T-helper 17 cell (primary cell): ENCODE results near the gene FXYD2. TPM values are rescaled to one million over a fixed set of nuclear protein-coding genes. Genes with fewer than 3 reads are reported as not detected.

Experiments used
- ATAC-seq: fragments of 150-1000 bp; cut with Tn5 transposase; 2 replicates; pipeline ENCODE4 v1.10.0; 2021; ENCODE audit warnings: mild to moderate bottlenecking, moderate library complexity
- DNase-seq, 3 donors: peaks; one replicate each; pipeline versions ENCODE4 v3.0.0 to v3.0.0-alpha.2; 2020 to 2021
- H3K9me3 ChIP-seq: one replicate; pipeline ENCODE4 v1.7.0; 2013; ENCODE audit warnings: low read length, mild to moderate bottlenecking; ENCODE audit not compliant: control insufficient read depth, poor library complexity, severe bottlenecking
- H3K27ac Mint-ChIP-seq: one replicate; pipeline ENCODE4 v1.8.0; 2022; ENCODE audit warnings: mild to moderate bottlenecking, moderate library complexity, mixed read lengths
- H3K27me3 Mint-ChIP-seq: one replicate; pipeline ENCODE4 v1.8.0; 2022; ENCODE audit warnings: mixed read lengths
- H3K36me3 Mint-ChIP-seq: one replicate; pipeline ENCODE4 v1.8.0; 2022; ENCODE audit warnings: low read depth, mixed read lengths
- H3K4me1 Mint-ChIP-seq: one replicate; pipeline ENCODE4 v1.8.0; 2022; ENCODE audit warnings: mild to moderate bottlenecking, mixed read lengths
- H3K4me3 Mint-ChIP-seq: one replicate; pipeline ENCODE4 v1.8.0; 2022; ENCODE audit warnings: mild to moderate bottlenecking, moderate library complexity, mixed read lengths
- total RNA-seq, 4 donors: library from RNA in 2 of 4; stranded (reverse) in 2 of 4; gene quantifications; one replicate each; pipeline ENCODE4 v1.2.3 and lab custom pipeline; 2022 to 2026

Gene FXYD2
- total RNA-seq, 2 donors from 2014 or later: 1.3 TPM; not detected in 1

DNA sequence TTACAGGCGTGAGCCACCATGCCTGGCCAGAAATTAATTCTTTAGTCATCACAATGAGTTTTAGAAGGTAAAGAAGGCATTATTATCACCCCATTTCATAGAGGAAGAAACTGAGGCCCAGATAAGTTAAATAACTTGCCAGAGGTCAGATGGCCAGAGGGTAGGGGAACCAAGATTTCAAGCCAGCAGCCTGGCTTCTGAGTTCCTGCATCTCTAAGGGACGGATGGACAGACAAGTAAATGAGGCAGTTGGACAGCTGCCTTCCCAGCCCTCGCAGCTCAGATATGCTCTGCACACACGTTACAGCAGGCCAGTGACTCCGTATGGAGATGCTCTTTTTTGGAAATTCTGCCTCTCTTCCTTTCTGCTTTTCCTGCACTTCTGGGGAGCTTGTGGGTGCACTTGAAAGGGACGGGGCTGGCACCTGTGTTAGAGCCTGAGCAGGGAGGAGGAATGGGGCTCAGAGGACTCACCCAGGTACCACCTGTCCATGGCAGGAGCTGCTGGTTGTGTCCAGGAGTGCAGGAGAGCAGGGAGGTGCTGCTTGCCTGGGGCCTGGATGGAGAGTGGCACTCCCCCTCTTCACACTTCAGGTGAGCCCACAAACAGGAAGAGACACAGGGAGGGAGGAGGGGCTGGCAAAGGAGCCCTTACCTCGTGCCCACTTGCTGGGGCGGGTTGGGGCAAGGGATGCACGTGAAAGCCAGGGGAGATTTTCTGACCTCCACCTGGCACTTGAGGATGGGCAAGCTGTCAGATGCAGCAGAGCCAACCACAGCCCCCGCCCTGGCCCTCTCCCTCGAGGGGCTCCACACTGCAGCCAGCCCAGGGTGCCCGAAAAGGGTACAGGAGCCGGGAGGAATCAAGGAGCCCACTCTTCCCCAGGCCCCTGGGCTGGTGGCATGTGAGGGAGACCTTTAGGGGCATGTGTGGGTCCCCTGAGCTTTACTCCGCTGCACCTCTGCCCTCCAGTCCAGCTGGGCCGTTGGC lies 3.3 kb upstream of the FXYD2 start:
- ATAC-seq: peak; percentile 47
- no peaks in the 10 kb centered on the region for H3K9me3 ChIP-seq
- Mint-ChIP-seq H3K4me1 (peaks cover 33% of the 10 kb centered on the region), H3K27me3 (peaks cover 4% of the 10 kb centered on the region), H3K27ac (peak overlapping the region; percentile 74), H3K4me3 (peak overlapping the region; percentile 77), H3K36me3 (no peaks in the 10 kb centered on the region)
- no peak for DNase-seq

DNA sequence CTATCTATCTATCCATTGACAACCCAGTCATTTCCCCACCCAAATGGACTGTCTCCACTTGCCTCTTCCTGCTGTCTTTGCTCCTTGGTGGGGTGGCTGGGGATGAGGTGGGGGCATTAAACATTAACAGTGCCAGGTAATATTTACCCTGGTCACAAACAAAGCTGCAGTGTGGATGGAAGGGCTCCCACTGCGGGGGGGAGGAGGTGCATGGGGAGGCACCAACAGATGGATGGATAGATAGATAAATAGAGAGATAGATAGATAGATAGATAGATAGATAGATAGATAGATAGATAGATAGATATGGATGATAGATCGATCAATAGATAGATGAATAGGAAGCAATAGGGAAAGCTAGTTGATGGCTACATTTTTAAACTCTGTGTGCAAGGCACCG lies 2.3 kb upstream of the FXYD2 start:
- Mint-ChIP-seq H3K27ac (no peak overlapping the region), H3K27me3 (no peaks in the 10 kb centered on the region), H3K4me3 (no peak overlapping the region), H3K4me1 (peaks cover 35% of the 10 kb centered on the region), H3K36me3 (no peaks in the 10 kb centered on the region)
- ATAC-seq (no peak), DNase-seq (no peak)
- no peaks in the 10 kb centered on the region for H3K9me3 ChIP-seq

- H3K27me3 Mint-ChIP-seq: no peaks in the 10 kb centered on the region
- H3K9me3 ChIP-seq: no peaks in the 10 kb centered on the region
- H3K4me1 Mint-ChIP-seq: peaks cover 37% of the 10 kb centered on the region
- H3K4me3 Mint-ChIP-seq: no peak overlapping the region
- no peak overlapping the region for H3K27ac Mint-ChIP-seq
- DNase-seq: no peak
- no peaks in the 10 kb centered on the region for H3K36me3 Mint-ChIP-seq
- no peak for ATAC-seq
Measured at GRCh38 chr11:117826190-117826570, 1.6 kb upstream of the FXYD2 start.

GRCh38 chr11:117825538-117826189 lies 1.1 kb upstream of the FXYD2 start:
- no peaks in the 10 kb centered on the region for H3K9me3 ChIP-seq
- no peak for ATAC-seq
- H3K36me3 Mint-ChIP-seq: no peaks in the 10 kb centered on the region
- no peak for DNase-seq
- no peaks in the 10 kb centered on the region for H3K27me3 Mint-ChIP-seq
- H3K4me1 Mint-ChIP-seq: peaks cover 32% of the 10 kb centered on the region
- H3K4me3 Mint-ChIP-seq: no peak overlapping the region
- no peak overlapping the region for H3K27ac Mint-ChIP-seq

GRCh38 chr11:117823946-117824420 lies 561 bp downstream of the FXYD2 start:
- no peaks in the 10 kb centered on the region for H3K9me3 ChIP-seq
- no peak for DNase-seq
- Mint-ChIP-seq H3K27me3 (no peaks in the 10 kb centered on the region), H3K4me1 (peaks cover 30% of the 10 kb centered on the region), H3K27ac (no peak overlapping the region), H3K4me3 (no peak overlapping the region), H3K36me3 (no peaks in the 10 kb centered on the region)
- ATAC-seq: no peak

DNA sequence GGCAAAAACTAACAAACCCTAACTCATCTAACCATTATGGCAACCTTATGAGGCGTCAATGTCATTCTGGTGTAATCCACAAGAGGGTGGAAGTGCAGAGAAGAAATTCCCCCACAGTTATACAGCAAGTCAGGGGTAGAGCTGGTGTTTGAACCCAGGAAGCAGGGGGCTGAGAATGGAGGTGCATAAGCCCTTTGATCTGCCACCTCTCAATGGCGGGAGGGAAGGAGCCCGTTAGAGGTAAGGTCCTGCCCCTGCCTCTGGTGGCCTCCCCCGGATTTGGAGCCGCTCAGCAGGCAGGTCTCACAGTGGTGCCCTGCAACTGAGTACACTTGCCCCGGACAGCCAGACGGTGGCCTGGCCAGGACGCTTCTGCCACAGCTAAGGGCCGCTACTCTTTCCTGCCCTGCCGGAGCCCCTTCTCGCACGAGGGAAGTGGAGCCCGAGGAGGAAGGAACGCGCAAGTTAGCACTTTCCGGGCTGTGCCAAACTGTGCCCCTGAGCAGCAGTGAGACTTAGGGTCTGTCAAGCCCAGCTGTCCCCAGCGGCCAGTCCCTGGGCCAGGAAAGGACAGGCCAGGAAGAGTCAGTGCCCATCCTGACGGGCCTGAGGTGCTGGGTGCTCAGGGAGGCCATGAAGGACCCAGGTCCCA lies 1.1 kb downstream of the FXYD2 start:
- H3K27ac Mint-ChIP-seq: no peak overlapping the region
- H3K27me3 Mint-ChIP-seq: no peaks in the 10 kb centered on the region
- DNase-seq: no peak
- H3K4me3 Mint-ChIP-seq: no peak overlapping the region
- no peaks in the 10 kb centered on the region for H3K9me3 ChIP-seq
- no peaks in the 10 kb centered on the region for H3K36me3 Mint-ChIP-seq
- peak; percentile 70 for ATAC-seq
- peaks cover 29% of the 10 kb centered on the region for H3K4me1 Mint-ChIP-seq

DNA sequence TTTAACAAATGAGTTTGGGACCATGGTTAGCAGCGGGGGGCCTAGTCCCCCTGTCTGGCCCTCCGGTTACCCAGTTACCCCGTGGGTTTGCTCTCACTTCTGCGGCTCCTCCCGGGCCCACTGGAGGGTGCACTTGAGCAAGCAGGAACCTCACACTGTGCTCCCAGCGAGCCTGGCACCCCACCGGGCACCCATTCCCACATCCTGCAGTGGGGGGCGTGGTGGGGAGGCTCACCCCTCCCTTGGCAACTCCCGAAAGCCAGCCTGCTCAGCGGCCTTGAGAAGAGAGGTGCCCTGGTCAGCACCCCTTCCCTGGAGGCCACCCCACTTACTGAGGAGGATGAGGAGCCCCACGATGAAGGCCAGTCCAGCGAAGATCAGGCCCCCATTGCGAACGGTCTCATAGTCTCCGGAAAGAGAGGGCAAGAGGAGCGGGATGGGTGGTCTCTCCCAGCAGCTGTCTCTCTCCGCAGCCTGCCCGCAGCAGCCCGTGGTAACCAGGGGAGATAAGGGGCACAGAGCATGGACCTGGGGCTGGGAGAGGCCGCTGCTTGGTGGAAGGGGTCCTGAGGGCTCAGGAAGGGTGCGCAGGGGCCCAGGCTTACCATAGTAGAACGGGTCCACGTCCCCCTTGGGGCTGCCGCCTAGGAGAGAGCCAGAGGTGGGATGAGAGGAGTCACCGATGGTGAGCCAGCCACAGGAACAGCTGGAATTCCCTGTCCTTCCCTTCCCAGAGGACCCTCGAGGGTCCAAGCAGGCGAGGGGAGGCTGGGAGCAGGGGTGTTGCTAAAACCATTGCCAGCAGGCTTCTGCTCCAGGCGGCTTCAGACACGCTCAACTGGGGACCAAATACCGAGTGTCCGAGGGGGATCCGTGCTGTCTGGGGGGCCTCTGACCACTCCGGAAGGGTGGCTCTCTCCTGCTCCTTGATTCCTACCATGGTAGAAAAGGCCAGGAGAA lies 2.2 kb downstream of the FXYD2 start:
- H3K36me3 Mint-ChIP-seq: no peaks in the 10 kb centered on the region
- ATAC-seq (peak; percentile 38), DNase-seq (peak in 1 of 3 donors; percentile 34)
- H3K4me3 Mint-ChIP-seq: no peak overlapping the region
- H3K27ac Mint-ChIP-seq: peak overlapping the region; percentile 88
- peaks cover 32% of the 10 kb centered on the region for H3K4me1 Mint-ChIP-seq
- no peaks in the 10 kb centered on the region for H3K27me3 Mint-ChIP-seq
- H3K9me3 ChIP-seq: no peaks in the 10 kb centered on the region

DNA sequence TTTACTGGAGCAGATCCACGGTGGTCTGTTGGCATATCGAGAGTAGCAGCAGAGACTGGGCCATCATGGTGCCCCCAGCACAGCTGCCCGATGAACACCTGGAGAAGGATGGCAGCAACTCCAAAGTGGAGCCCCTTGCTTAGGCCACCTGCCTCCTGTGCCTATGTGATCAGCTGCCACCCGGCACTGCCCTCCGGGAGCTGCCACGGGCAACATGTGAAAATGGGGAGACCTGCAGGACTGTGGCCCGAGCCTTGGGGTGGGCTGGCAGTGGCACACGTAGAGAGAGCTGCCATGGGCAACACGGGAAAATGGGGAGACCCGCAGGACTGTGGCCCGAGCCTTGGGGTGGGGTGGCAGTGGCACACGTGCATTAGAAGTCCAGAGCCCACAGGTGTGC lies 3.1 kb downstream of the FXYD2 start:
- Mint-ChIP-seq H3K27me3 (no peaks in the 10 kb centered on the region), H3K36me3 (no peaks in the 10 kb centered on the region), H3K4me1 (peaks cover 29% of the 10 kb centered on the region), H3K4me3 (no peak overlapping the region), H3K27ac (peak overlapping the region; percentile 88)
- no peaks in the 10 kb centered on the region for H3K9me3 ChIP-seq
- DNase-seq: no peak
- ATAC-seq: no peak

- Mint-ChIP-seq H3K36me3 (no peaks in the 10 kb centered on the region), H3K27ac (no peak overlapping the region)
- DNase-seq: no peak
Measured at GRCh38 chr11:117820516-117820915, 4.0 kb downstream of the FXYD2 start.

GRCh38 chr11:117820071-117820470 lies 4.5 kb downstream of the FXYD2 start:
- Mint-ChIP-seq H3K27me3 (no peaks in the 10 kb centered on the region), H3K36me3 (no peaks in the 10 kb centered on the region), H3K27ac (no peak overlapping the region), H3K4me1 (peaks cover 36% of the 10 kb centered on the region), H3K4me3 (no peak overlapping the region)
- DNase-seq: no peak
- no peaks in the 10 kb centered on the region for H3K9me3 ChIP-seq
- ATAC-seq: no peak

More at GRCh38 chr11:117820516-117820915, 4.0 kb downstream of the FXYD2 start:
- no peaks in the 10 kb centered on the region for H3K27me3 Mint-ChIP-seq
- H3K9me3 ChIP-seq: no peaks in the 10 kb centered on the region
- no peak overlapping the region for H3K4me3 Mint-ChIP-seq
- H3K4me1 Mint-ChIP-seq: peaks cover 32% of the 10 kb centered on the region
- no peak for ATAC-seq

DNA sequence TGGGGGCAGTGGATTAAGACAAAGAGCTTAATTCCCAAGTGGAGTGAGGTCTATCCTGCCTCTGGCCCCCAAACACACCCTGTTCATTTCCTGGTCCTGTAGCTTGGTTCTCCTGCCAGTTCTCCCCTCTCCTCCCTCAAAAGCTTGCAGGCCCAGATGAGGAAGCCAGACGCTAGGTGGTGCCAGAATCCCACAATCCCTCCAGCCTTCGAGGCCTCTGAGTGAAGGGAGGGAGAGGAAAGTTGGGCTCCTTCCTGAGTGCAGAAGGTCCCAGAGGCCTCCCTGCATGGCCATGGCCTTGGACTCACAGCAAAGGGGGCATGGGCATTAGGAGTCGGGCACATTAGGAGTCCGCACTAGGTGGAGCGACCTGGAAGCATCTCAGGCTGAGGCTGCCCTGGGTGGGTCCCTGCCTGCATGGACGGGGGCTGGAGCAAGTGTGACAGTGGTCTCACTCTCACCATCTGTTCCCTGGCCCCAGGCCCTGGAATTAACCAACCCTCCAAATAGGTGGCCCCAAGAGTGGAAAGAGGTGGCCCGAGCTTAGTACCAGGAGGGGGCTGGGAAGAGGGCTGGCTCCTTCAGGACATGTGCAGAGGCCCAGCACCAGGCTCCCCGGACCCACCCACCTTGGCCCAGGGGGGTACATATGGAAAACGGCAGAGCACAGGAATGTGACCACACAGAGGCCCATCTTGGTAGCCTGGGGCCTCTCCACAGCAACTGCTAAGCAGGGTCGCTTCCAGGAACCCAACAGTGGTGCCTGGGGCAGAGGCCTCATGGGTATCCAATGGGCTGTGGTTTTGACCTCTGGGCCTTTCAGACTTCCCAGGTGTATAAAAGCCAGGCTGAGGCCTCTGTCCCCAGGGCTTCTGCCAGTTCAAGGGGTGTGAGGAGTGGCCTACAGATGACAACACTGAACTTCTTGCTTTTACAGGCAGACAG lies 5.2 kb downstream of the FXYD2 start:
- DNase-seq: no peak
- H3K27ac Mint-ChIP-seq: peak overlapping the region; percentile 94
- H3K27me3 Mint-ChIP-seq: no peaks in the 10 kb centered on the region
- ATAC-seq: no peak
- H3K4me1 Mint-ChIP-seq: peaks cover 43% of the 10 kb centered on the region
- H3K36me3 Mint-ChIP-seq: no peaks in the 10 kb centered on the region
- no peak overlapping the region for H3K4me3 Mint-ChIP-seq
- no peaks in the 10 kb centered on the region for H3K9me3 ChIP-seq
